Suprapubic skin (tissue), 4 donors: ENCODE measurements around the gene SP140L. TPM values are rescaled to one million over a fixed set of nuclear protein-coding genes. Genes with fewer than 3 reads are reported as not detected.

Experiments
- DNase-seq, 2 donors: peaks; one replicate each; pipeline ENCODE4 v3.0.0-alpha.2; 2019; ENCODE audit warnings: low spot score in 2 of 2
- H3K27ac ChIP-seq: fragments of 200-600 bp; sonication (generic); one replicate; pipeline ENCODE4 v1.5.1; 2019
- H3K27me3 ChIP-seq: fragments of 200-600 bp; sonication (generic); one replicate; pipeline ENCODE4 v1.5.1; 2019
- H3K36me3 ChIP-seq: fragments of 200-600 bp; sonication (generic); one replicate; pipeline ENCODE4 v1.5.1; 2019
- H3K4me1 ChIP-seq: fragments of 200-600 bp; sonication (generic); one replicate; pipeline ENCODE4 v1.5.1; 2019
- H3K4me3 ChIP-seq: fragments of 200-600 bp; sonication (generic); one replicate; pipeline ENCODE4 v1.5.1; 2019; ENCODE audit warnings: mild to moderate bottlenecking
- H3K9me3 ChIP-seq: fragments of 200-600 bp; sonication (generic); one replicate; pipeline ENCODE4 v1.5.1; 2019
- EP300 ChIP-seq: sonication (generic); formaldehyde crosslinking; IDR thresholded peaks from one replicate; pipeline ENCODE4 v1.6.1; 2017; ENCODE audit warnings: antibody characterized with exemption
- POLR2A ChIP-seq, 2 donors: fragments of 450-650 bp; IDR thresholded peaks; one replicate each; pipeline ENCODE4 v1.6.1; 2017; ENCODE audit warnings: antibody characterized with exemption in 2 of 2, mild to moderate bottlenecking in 2 of 2, moderate library complexity in 2 of 2
- POLR2AphosphoS5 ChIP-seq, 3 donors: sonication (generic); formaldehyde crosslinking; IDR thresholded peaks; one replicate each; pipeline ENCODE4 v1.6.1; 2017; ENCODE audit warnings: antibody characterized with exemption in 3 of 3
- WGBS: methylation state at CpG from one replicate; pipeline ENCODE4 v1.1.5; 2018; 5-methylcytosine and 5-hydroxymethylcytosine counted together
- total RNA-seq, 4 donors: library from RNA; depleted of rRNA; stranded (reverse); fragments of >200 nt; gene quantifications; one replicate each; pipeline ENCODE4 v1.1.0, GENCODE V29; 2016
- TF ChIP-seq, protein P1 (sequence below), 2 donors: fragments of 200-600 bp in 1 of 2; fragments of 450-650 bp in 1 of 2; sonication (generic) in 1 of 2; IDR thresholded peaks; one replicate each; pipeline ENCODE4 v1.5.1; 2016 to 2019; ENCODE audit warnings: antibody characterized with exemption in 2 of 2, mild to moderate bottlenecking in 1 of 2, moderate library complexity in 1 of 2

SP140L gene
- total RNA-seq, 4 donors from 2014 or later = 0.98 to 6.3 (median 2.5) TPM

DNA sequence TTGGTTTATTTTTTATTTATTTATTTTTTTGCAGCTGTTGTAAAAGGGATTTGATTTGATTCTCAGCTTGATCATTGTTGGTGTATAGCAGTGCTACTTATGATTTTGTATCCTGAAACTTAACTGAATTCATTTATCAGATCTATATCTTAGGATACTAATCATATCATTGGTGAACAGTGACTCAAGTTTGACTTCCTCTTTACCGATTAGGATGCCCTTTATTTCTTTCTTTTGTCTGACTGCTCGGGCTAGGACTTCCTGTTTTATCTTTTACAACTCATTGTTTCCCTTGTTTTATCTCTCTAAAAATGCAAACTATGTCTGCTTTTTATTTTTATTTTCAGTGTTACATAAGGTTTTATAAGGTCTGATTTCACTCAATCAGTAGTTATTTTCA, 112.6 kb downstream of the SP140L start:
- H3K4me3 ChIP-seq = no peak overlapping the region
- H3K27ac ChIP-seq = no peak overlapping the region
- peaks cover 5% of the 10 kb centered on the region for H3K9me3 ChIP-seq
- peaks cover 21% of the 10 kb centered on the region for H3K4me1 ChIP-seq
- H3K27me3 ChIP-seq = no peaks in the 10 kb centered on the region
- no peak for DNase-seq
- TF ChIP-seq EP300 (no peak), POLR2AphosphoS5 (IDR thresholded peaks at IDR 0.05) (no peak), POLR2A (IDR thresholded peaks at IDR 0.05) (no peak)
- TF ChIP-seq, protein P1, sequence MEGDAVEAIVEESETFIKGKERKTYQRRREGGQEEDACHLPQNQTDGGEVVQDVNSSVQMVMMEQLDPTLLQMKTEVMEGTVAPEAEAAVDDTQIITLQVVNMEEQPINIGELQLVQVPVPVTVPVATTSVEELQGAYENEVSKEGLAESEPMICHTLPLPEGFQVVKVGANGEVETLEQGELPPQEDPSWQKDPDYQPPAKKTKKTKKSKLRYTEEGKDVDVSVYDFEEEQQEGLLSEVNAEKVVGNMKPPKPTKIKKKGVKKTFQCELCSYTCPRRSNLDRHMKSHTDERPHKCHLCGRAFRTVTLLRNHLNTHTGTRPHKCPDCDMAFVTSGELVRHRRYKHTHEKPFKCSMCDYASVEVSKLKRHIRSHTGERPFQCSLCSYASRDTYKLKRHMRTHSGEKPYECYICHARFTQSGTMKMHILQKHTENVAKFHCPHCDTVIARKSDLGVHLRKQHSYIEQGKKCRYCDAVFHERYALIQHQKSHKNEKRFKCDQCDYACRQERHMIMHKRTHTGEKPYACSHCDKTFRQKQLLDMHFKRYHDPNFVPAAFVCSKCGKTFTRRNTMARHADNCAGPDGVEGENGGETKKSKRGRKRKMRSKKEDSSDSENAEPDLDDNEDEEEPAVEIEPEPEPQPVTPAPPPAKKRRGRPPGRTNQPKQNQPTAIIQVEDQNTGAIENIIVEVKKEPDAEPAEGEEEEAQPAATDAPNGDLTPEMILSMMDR (IDR thresholded peaks at IDR 0.05) = no peak
- peaks cover 19% of the 10 kb centered on the region for H3K36me3 ChIP-seq
- 47% methylated on average over 2 of the region's 2 CpGs for WGBS

DNA sequence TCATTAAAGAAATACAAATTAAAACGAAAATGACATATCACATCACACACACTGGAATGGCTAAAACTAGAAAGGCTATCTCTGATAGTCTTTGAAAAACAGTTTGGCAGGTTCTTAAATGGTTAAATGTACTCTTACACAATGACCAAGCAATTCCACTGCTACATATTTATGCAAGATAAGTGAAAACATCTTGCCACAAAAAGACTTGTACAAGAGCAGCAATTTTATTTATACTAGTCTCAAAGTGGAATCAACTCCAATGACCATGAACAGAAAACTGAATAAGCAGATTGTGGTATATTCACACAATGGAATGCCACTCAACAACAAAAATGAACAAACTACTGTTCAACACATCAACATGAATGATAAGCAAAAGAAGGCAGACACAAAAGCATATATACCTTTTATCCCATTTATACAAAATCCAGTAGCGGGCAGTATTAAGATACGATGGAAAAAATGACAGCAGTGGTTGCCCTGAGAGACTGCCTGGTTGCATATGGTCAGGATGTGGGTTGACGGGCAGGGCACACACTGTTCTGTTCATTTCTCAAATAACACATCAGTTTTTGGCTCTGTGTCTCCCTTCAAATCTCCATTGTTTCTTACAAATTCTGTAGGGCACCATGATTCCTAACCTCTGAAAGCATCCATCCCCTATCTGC, 114.4 kb downstream of the SP140L start:
- no peaks in the 10 kb centered on the region for H3K9me3 ChIP-seq
- H3K27ac ChIP-seq = peak overlapping the region; percentile 47
- peaks cover 21% of the 10 kb centered on the region for H3K4me1 ChIP-seq
- no peak for DNase-seq
- H3K27me3 ChIP-seq = no peaks in the 10 kb centered on the region
- TF ChIP-seq POLR2AphosphoS5 (IDR thresholded peaks at IDR 0.05) = peak in 1 of 3 donors; percentile 35
- TF ChIP-seq, protein P1 (IDR thresholded peaks at IDR 0.05) = no peak
- H3K4me3 ChIP-seq = no peak overlapping the region
- peaks cover 27% of the 10 kb centered on the region for H3K36me3 ChIP-seq
- WGBS = 69% methylated on average over 4 of the region's 4 CpGs

DNA sequence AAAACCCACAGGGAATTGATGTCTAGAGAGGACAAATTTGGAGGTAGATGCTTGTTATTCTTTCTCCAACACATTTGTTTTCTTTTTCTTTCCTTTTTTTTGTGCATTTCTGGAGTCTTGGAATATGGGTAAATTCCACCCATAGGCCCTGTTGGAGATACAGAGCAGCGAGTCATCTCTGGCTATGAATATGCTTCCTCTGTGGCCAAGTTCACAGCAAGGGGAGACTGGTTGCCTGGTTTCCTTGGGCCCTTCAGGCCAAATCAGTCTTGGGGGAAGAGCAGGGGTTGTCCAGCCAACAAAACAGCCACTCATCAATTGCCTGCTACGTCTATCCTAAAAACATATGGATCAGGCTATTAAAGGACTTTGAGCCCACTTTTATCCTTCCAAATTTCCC, 116.5 kb downstream of the SP140L start:
- Histone ChIP-seq H3K4me1 (peaks cover 21% of the 10 kb centered on the region), H3K36me3 (peaks cover 48% of the 10 kb centered on the region), H3K27me3 (no peaks in the 10 kb centered on the region), H3K4me3 (no peak overlapping the region), H3K27ac (no peak overlapping the region), H3K9me3 (no peaks in the 10 kb centered on the region)
- DNase-seq = no peak
- no peak for TF ChIP-seq EP300
- 92% methylated on average over 2 of the region's 2 CpGs for WGBS

DNA sequence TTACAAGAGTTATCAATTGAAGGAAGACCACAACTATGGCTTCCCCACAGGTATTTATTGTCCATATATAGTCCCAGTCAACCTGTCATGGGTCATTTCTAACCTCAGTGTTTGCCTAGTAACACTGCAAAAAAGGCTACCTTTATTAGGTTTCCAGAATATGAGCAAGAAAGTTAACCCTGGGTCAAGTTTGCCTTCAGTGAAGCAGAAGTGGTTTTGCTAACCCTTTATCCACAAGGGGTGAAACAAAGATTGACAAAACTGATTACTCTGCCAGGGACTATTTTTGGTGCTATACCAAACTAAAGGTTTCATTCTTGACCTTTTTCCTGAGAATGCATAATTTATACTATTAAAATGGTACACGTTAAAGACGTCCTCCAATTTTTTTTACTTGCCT, 117.8 kb downstream of the SP140L start:
- Histone ChIP-seq H3K9me3 (no peaks in the 10 kb centered on the region), H3K27me3 (no peaks in the 10 kb centered on the region), H3K36me3 (peaks cover 61% of the 10 kb centered on the region), H3K4me1 (peaks cover 16% of the 10 kb centered on the region), H3K4me3 (no peak overlapping the region), H3K27ac (no peak overlapping the region)
- TF ChIP-seq POLR2AphosphoS5 (IDR thresholded peaks at IDR 0.05) = no peak
- TF ChIP-seq, protein P1 (IDR thresholded peaks at IDR 0.05) = no peak
- no peak for TF ChIP-seq EP300
- TF ChIP-seq POLR2A (IDR thresholded peaks at IDR 0.05) = no peak
- DNase-seq = no peak
- WGBS = 88% methylated on average over 2 of the region's 2 CpGs

DNA sequence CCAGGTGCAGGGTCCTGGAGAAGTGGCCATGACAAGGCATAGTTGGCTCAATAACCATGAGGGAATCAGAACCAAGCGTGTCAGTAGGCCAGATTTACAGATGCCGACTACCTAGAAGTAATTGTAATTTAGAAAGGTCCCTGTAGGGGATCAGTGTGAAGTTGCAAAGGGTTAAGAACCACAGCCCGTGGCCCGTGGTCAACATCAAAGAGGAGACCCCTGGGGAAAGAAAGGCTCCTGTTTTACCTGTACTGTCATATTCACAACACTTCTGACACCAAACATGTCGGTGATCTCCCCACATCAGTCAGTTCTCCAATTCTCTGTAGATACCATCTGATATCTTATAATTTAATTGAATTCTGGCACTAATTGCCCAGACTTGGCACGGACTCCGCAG, 120.0 kb downstream of the SP140L start:
- peaks cover under 1% of the 10 kb centered on the region for H3K4me1 ChIP-seq

More for the DNA sequence above, 120.0 kb downstream of the SP140L start:
- DNase-seq = no peak
- no peaks in the 10 kb centered on the region for H3K9me3 ChIP-seq
- H3K27me3 ChIP-seq = no peaks in the 10 kb centered on the region
- no peak overlapping the region for H3K4me3 ChIP-seq
- peaks cover 77% of the 10 kb centered on the region for H3K36me3 ChIP-seq
- H3K27ac ChIP-seq = no peak overlapping the region
- TF ChIP-seq POLR2A (IDR thresholded peaks at IDR 0.05) = no peak
- TF ChIP-seq, protein P1 (IDR thresholded peaks at IDR 0.05) = no peak
- TF ChIP-seq EP300 = no peak
- no peak for TF ChIP-seq POLR2AphosphoS5 (IDR thresholded peaks at IDR 0.05)
- 85% methylated on average over 7 of the region's 7 CpGs for WGBS
